ENCODE results near the gene NSD2.

DNA sequence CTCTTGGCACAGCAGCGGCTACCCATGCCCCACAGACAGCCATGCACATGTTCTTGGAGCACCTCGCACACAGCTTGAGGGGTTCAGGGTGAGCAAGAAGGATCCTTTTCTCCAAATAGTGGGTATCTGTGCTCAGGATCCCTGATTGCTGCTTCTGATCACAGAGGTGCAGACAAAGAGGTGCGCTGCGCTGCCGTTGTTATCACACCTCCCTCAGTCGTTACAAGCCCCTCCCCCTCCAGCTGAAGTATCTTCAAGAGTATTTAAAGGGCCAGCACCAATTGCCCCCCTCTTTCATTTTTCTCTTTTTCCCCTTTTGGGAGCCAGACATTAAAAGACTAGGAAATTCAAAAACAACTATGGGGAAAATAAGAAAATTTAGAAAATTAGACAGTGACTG lies 93.2 kb downstream of the NSD2 start:
- TF ChIP-seq FOXK2 (IDR thresholded peaks at IDR 0.05) (no peak), FOXA1 (IDR thresholded peaks at IDR 0.05) (no peak), ZNF384 (IDR thresholded peaks at IDR 0.05) (no peak), HDGF (IDR thresholded peaks at IDR 0.05; ENCODE audit: borderline replicate concordance) (no peak), SP1 (IDR thresholded peaks at IDR 0.05) (no peak), FOXM1 (IDR thresholded peaks at IDR 0.05; ENCODE audit: borderline replicate concordance) (no peak), NFRKB (IDR thresholded peaks at IDR 0.05) (no peak), TARDBP (IDR thresholded peaks at IDR 0.05) (no peak)
- TF ChIP-seq, protein P1, sequence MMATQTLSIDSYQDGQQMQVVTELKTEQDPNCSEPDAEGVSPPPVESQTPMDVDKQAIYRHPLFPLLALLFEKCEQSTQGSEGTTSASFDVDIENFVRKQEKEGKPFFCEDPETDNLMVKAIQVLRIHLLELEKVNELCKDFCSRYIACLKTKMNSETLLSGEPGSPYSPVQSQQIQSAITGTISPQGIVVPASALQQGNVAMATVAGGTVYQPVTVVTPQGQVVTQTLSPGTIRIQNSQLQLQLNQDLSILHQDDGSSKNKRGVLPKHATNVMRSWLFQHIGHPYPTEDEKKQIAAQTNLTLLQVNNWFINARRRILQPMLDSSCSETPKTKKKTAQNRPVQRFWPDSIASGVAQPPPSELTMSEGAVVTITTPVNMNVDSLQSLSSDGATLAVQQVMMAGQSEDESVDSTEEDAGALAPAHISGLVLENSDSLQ (IDR thresholded peaks at IDR 0.05), result no peak
